ENCODE measurements around the gene SLC35A4. TPM values are rescaled to one million over a fixed set of nuclear protein-coding genes. Genes with fewer than 3 reads are reported as not detected.
A peak's percentile ranks its signal among the peaks of the same experiment; 100 is the strongest.

The SLC35A4 gene
- total RNA-seq, 1 experiment from 2014 or later = 62.3 TPM

GRCh38 chr5:140551872-140552271 lies 12.8 kb upstream of the SLC35A4 start:
- H3K4me3 ChIP-seq = no peak overlapping the region
- H3K36me3 ChIP-seq = peaks cover 48% of the 10 kb centered on the region
- no peak overlapping the region for H3K27ac ChIP-seq

GRCh38 chr5:140553657-140554056 lies 11.0 kb upstream of the SLC35A4 start:
- Histone ChIP-seq H3K27me3 (no peaks in the 10 kb centered on the region), H3K4me1 (peaks cover 9% of the 10 kb centered on the region), H3K27ac (no peak overlapping the region), H3K9me3 (replicated peaks) (no peaks in the 10 kb centered on the region), H3K36me3 (peaks cover 40% of the 10 kb centered on the region), H3K4me3 (no peak overlapping the region)
- no peak for DNase-seq

More at GRCh38 chr5:140551872-140552271, 12.8 kb upstream of the SLC35A4 start:
- Histone ChIP-seq H3K4me1 (peaks cover 5% of the 10 kb centered on the region; the same call in 1 of the 2 replicates), H3K9me3 (replicated peaks) (no peaks in the 10 kb centered on the region), H3K27me3 (no peaks in the 10 kb centered on the region)
- DNase-seq = no peak

- no peak overlapping the region for H3K4me3 ChIP-seq
- no peak for DNase-seq
- peaks cover 9% of the 10 kb centered on the region for H3K4me1 ChIP-seq
- no peak overlapping the region for H3K27ac ChIP-seq
- peaks cover 39% of the 10 kb centered on the region for H3K36me3 ChIP-seq
- no peaks in the 10 kb centered on the region for H3K9me3 ChIP-seq (replicated peaks)
- no peaks in the 10 kb centered on the region for H3K27me3 ChIP-seq
These were observed 10.2 kb upstream of the SLC35A4 start for GRCh38 chr5:140554454-140554853.

GRCh38 chr5:140555747-140556312 lies 8.8 kb upstream of the SLC35A4 start:
- Histone ChIP-seq H3K4me3 (peak overlapping the region; percentile 89), H3K4me1 (peaks cover 9% of the 10 kb centered on the region), H3K36me3 (peaks cover 26% of the 10 kb centered on the region), H3K9me3 (replicated peaks) (no peaks in the 10 kb centered on the region), H3K27me3 (no peaks in the 10 kb centered on the region), H3K27ac (peak overlapping the region; percentile 76)
- DNase-seq = no peak

- Histone ChIP-seq H3K36me3 (peaks cover 20% of the 10 kb centered on the region), H3K27me3 (no peaks in the 10 kb centered on the region), H3K4me1 (peaks cover 9% of the 10 kb centered on the region), H3K9me3 (replicated peaks) (no peaks in the 10 kb centered on the region), H3K27ac (peak overlapping the region; percentile 76), H3K4me3 (peak overlapping the region; percentile 89)
- DNase-seq = peak in 1 of 2 experiments; percentile 52
These were observed 8.2 kb upstream of the SLC35A4 start for GRCh38 chr5:140556438-140556837.

- DNase-seq = peak; percentile 95
- Histone ChIP-seq H3K4me3 (peak within 1 kb of the TSS; percentile 89), H3K9me3 (replicated peaks) (no peaks in the 10 kb centered on the region), H3K27ac (peak within 1 kb of the TSS; percentile 76), H3K36me3 (peaks cover 11% of the 10 kb centered on the region), H3K4me1 (peaks cover 9% of the 10 kb centered on the region), H3K27me3 (no peaks in the 10 kb centered on the region)
These were observed 7.4 kb upstream of the SLC35A4 start, which contains the start of gene SRA1 for GRCh38 chr5:140557136-140557805. TSS of gene SRA1 (minus strand) at chr5:140557473. CDS start at chr5:140557452, 21 bp downstream.

GRCh38 chr5:140557965-140558364 lies 6.7 kb upstream of the SLC35A4 start:
- H3K4me3 ChIP-seq = peak overlapping the region; percentile 89
- H3K27ac ChIP-seq = peak overlapping the region; percentile 76
- H3K27me3 ChIP-seq = no peaks in the 10 kb centered on the region
- peaks cover 9% of the 10 kb centered on the region for H3K4me1 ChIP-seq
- no peaks in the 10 kb centered on the region for H3K9me3 ChIP-seq (replicated peaks)
- H3K36me3 ChIP-seq = peaks cover 8% of the 10 kb centered on the region
- no peak for DNase-seq

- no peak for DNase-seq
- Histone ChIP-seq H3K4me3 (no peak overlapping the region), H3K27me3 (no peaks in the 10 kb centered on the region), H3K36me3 (peaks cover 4% of the 10 kb centered on the region; the same call in 1 of the 2 replicates), H3K4me1 (peaks cover 13% of the 10 kb centered on the region), H3K27ac (no peak overlapping the region), H3K9me3 (replicated peaks) (no peaks in the 10 kb centered on the region)
These were observed 6.1 kb upstream of the SLC35A4 start for GRCh38 chr5:140558542-140558941.

GRCh38 chr5:140560227-140560626 lies 4.4 kb upstream of the SLC35A4 start:
- no peaks in the 10 kb centered on the region for H3K9me3 ChIP-seq (replicated peaks)
- H3K4me1 ChIP-seq = peaks cover 14% of the 10 kb centered on the region
- no peaks in the 10 kb centered on the region for H3K36me3 ChIP-seq
- H3K27me3 ChIP-seq = no peaks in the 10 kb centered on the region
- no peak overlapping the region for H3K4me3 ChIP-seq
- H3K27ac ChIP-seq = no peak overlapping the region
- DNase-seq = no peak

GRCh38 chr5:140561753-140562523 lies 2.7 kb upstream of the SLC35A4 start:
- H3K4me1 ChIP-seq = peaks cover 9% of the 10 kb centered on the region; the same call in 1 of the 2 replicates
- no peak overlapping the region for H3K4me3 ChIP-seq
- no peak overlapping the region for H3K27ac ChIP-seq
- DNase-seq = no peak
- H3K9me3 ChIP-seq (replicated peaks) = no peaks in the 10 kb centered on the region
- peaks cover 9% of the 10 kb centered on the region for H3K36me3 ChIP-seq
- H3K27me3 ChIP-seq = no peaks in the 10 kb centered on the region

- peak overlapping the region; percentile 78 for H3K27ac ChIP-seq
- H3K27me3 ChIP-seq = no peaks in the 10 kb centered on the region
- H3K9me3 ChIP-seq (replicated peaks) = no peaks in the 10 kb centered on the region
- DNase-seq = no peak
- H3K36me3 ChIP-seq = peaks cover 17% of the 10 kb centered on the region
- peaks cover 5% of the 10 kb centered on the region; the same call in 1 of the 2 replicates for H3K4me1 ChIP-seq
- peak overlapping the region; percentile 80 for H3K4me3 ChIP-seq
These were observed 1.0 kb upstream of the SLC35A4 start for GRCh38 chr5:140563596-140563995.

- H3K36me3 ChIP-seq = peaks cover 17% of the 10 kb centered on the region
- H3K27me3 ChIP-seq = no peaks in the 10 kb centered on the region
- H3K27ac ChIP-seq = peak overlapping the region; percentile 78
- peak overlapping the region; percentile 80 for H3K4me3 ChIP-seq
- H3K9me3 ChIP-seq (replicated peaks) = no peaks in the 10 kb centered on the region
- peaks cover 5% of the 10 kb centered on the region; the same call in 1 of the 2 replicates for H3K4me1 ChIP-seq
- no peak for DNase-seq
These were observed 574 bp downstream of the SLC35A4 start for GRCh38 chr5:140565024-140565779.

- H3K4me3 ChIP-seq = peak overlapping the region; percentile 80
- no peaks in the 10 kb centered on the region for H3K9me3 ChIP-seq (replicated peaks)
- no peak overlapping the region for H3K27ac ChIP-seq
- DNase-seq = no peak
- no peaks in the 10 kb centered on the region for H3K27me3 ChIP-seq
- H3K36me3 ChIP-seq = peaks cover 17% of the 10 kb centered on the region
- H3K4me1 ChIP-seq = peaks cover 5% of the 10 kb centered on the region; the same call in 1 of the 2 replicates
These were observed 1.1 kb downstream of the SLC35A4 start for GRCh38 chr5:140565780-140566095.

- peaks cover 5% of the 10 kb centered on the region; the same call in 1 of the 2 replicates for H3K4me1 ChIP-seq
- H3K27me3 ChIP-seq = no peaks in the 10 kb centered on the region
- H3K36me3 ChIP-seq = peaks cover 17% of the 10 kb centered on the region
- H3K4me3 ChIP-seq = no peak overlapping the region
- H3K9me3 ChIP-seq (replicated peaks) = no peaks in the 10 kb centered on the region
- DNase-seq = no peak
- no peak overlapping the region for H3K27ac ChIP-seq
These were observed 2.0 kb downstream of the SLC35A4 start for GRCh38 chr5:140566665-140567064.
